Fibroblast of lung (primary cell): Measurements from ENCODE around the gene CHRNA3.

Source experiments
- EZH2 ChIP-seq: IDR thresholded peaks from 2 replicates; pipeline ENCODE4 v1.5.1; 2012; ENCODE audit warnings: low read length, control low read depth, mild to moderate bottlenecking; ENCODE audit errors: missing control alignments
- TF ChIP-seq, protein P1 (sequence below), 2 donors: IDR thresholded peaks in 1 of 2; conservative IDR thresholded peaks in 1 of 2; 1 replicate in 1 of 2; 2 replicates in 1 of 2; pipeline ENCODE4 v1.5.1; 2011 to 2012; ENCODE audit warnings: low read length in 2 of 2, control low read depth in 1 of 2, inconsistent platforms in 1 of 2, low read depth in 1 of 2, mild to moderate bottlenecking in 1 of 2

GRCh38 chr15:78640527-78641101, 19.8 kb upstream of the CHRNA3 start:
- TF ChIP-seq, protein P1, sequence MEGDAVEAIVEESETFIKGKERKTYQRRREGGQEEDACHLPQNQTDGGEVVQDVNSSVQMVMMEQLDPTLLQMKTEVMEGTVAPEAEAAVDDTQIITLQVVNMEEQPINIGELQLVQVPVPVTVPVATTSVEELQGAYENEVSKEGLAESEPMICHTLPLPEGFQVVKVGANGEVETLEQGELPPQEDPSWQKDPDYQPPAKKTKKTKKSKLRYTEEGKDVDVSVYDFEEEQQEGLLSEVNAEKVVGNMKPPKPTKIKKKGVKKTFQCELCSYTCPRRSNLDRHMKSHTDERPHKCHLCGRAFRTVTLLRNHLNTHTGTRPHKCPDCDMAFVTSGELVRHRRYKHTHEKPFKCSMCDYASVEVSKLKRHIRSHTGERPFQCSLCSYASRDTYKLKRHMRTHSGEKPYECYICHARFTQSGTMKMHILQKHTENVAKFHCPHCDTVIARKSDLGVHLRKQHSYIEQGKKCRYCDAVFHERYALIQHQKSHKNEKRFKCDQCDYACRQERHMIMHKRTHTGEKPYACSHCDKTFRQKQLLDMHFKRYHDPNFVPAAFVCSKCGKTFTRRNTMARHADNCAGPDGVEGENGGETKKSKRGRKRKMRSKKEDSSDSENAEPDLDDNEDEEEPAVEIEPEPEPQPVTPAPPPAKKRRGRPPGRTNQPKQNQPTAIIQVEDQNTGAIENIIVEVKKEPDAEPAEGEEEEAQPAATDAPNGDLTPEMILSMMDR (conservative IDR thresholded peaks at IDR 0.05 in 1 of 2, IDR thresholded peaks at IDR 0.05 in 1 of 2; ENCODE audit: low read depth in 1 of 2, low read length in 2 of 2) = no peak
- TF ChIP-seq EZH2 = no peak
